Trophoblast cell (in vitro differentiated cells and primary cell): Measurements from ENCODE around the gene LOXL1.

Experiments
- DNase-seq, 2 donors: peaks; one replicate each; pipeline ENCODE4 v3.0.0-alpha.2; 2016
- H2AFZ ChIP-seq: 2 replicates; pipeline ENCODE4 v1.6.1; 2013; ENCODE audit warnings: low read length, moderate library complexity, mild to moderate bottlenecking; ENCODE audit not compliant: insufficient read depth, poor library complexity
- H2AK5ac ChIP-seq: 2 replicates; pipeline ENCODE4 v1.6.1; 2013; ENCODE audit warnings: mild to moderate bottlenecking, low read length
- H2BK120ac ChIP-seq: 2 replicates; pipeline ENCODE4 v1.6.1; 2013; ENCODE audit warnings: low read length, mild to moderate bottlenecking, moderate library complexity; ENCODE audit not compliant: insufficient read depth, poor library complexity
- H2BK12ac ChIP-seq: 2 replicates; pipeline ENCODE4 v1.6.1; 2013; ENCODE audit warnings: mild to moderate bottlenecking, low read length, moderate library complexity
- H2BK5ac ChIP-seq: 2 replicates; pipeline ENCODE4 v1.6.1; 2013; ENCODE audit warnings: low read length, low read depth, moderate library complexity, mild to moderate bottlenecking; ENCODE audit not compliant: poor library complexity
- H3K14ac ChIP-seq: 2 replicates; pipeline ENCODE4 v1.6.1; 2013; ENCODE audit warnings: mild to moderate bottlenecking, low read length
- H3K18ac ChIP-seq: 2 replicates; pipeline ENCODE4 v1.6.1; 2013; ENCODE audit warnings: mild to moderate bottlenecking, low read length
- H3K23ac ChIP-seq: 2 replicates; pipeline ENCODE4 v1.6.1; 2013; ENCODE audit warnings: low read length
- H3K27ac ChIP-seq: 2 replicates; pipeline ENCODE4 v1.5.1; 2013; ENCODE audit warnings: low read depth, mild to moderate bottlenecking, inconsistent platforms, low read length, moderate library complexity
- H3K27me3 ChIP-seq: 2 replicates; pipeline ENCODE4 v1.6.1; 2013; ENCODE audit warnings: inconsistent platforms, mild to moderate bottlenecking, low read length, moderate library complexity; ENCODE audit not compliant: insufficient read depth
- H3K36me3 ChIP-seq, 2 experiments: 1 replicate in 1 of 2; 2 replicates in 1 of 2; pipeline ENCODE4 v1.6.1; 2013; ENCODE audit warnings: low read length in 2 of 2, mild to moderate bottlenecking in 2 of 2, moderate library complexity in 1 of 2; ENCODE audit not compliant: insufficient read depth in 2 of 2, control insufficient read depth in 1 of 2
- H3K4ac ChIP-seq: 2 replicates; pipeline ENCODE4 v1.6.1; 2013; ENCODE audit warnings: low read depth, mild to moderate bottlenecking, low read length, moderate library complexity
- H3K4me1 ChIP-seq, 2 experiments: 1 replicate in 1 of 2; 2 replicates in 1 of 2; pipeline ENCODE4 v1.6.1; 2013; ENCODE audit warnings: low read length in 2 of 2, mild to moderate bottlenecking in 2 of 2, moderate library complexity in 1 of 2; ENCODE audit not compliant: insufficient read depth in 2 of 2, control insufficient read depth in 1 of 2
- H3K4me2 ChIP-seq: 2 replicates; pipeline ENCODE4 v1.6.1; 2013; ENCODE audit warnings: inconsistent platforms, mild to moderate bottlenecking, low read length, moderate library complexity
- H3K4me3 ChIP-seq: 2 replicates; pipeline ENCODE4 v1.5.1; 2013; ENCODE audit warnings: mild to moderate bottlenecking, low read depth, low read length, inconsistent platforms
- H3K79me1 ChIP-seq: one replicate; pipeline ENCODE4 v1.6.1; 2013; ENCODE audit warnings: low read length
- H3K79me2 ChIP-seq: 2 replicates; pipeline ENCODE4 v1.6.1; 2013; ENCODE audit warnings: low read length, mild to moderate bottlenecking; ENCODE audit not compliant: control insufficient read depth, insufficient read depth, poor library complexity
- H3K9ac ChIP-seq: 2 replicates; pipeline ENCODE4 v1.6.1; 2013; ENCODE audit warnings: mild to moderate bottlenecking, low read length
- H3K9me3 ChIP-seq: 2 replicates; pipeline ENCODE4 v1.6.1; 2013; ENCODE audit warnings: low read depth, mild to moderate bottlenecking, control low read depth, inconsistent platforms, low read length; ENCODE audit not compliant: insufficient read depth
- H4K12ac ChIP-seq: 2 replicates; pipeline ENCODE4 v1.6.1; 2013; ENCODE audit warnings: low read depth, mild to moderate bottlenecking, low read length, moderate library complexity
- H4K8ac ChIP-seq: 2 replicates; pipeline ENCODE4 v1.6.1; 2013; ENCODE audit warnings: low read depth, mild to moderate bottlenecking, low read length, moderate library complexity
- H4K91ac ChIP-seq: one replicate; pipeline ENCODE4 v1.6.1; 2013; ENCODE audit warnings: low read depth, mild to moderate bottlenecking, low read length, moderate library complexity
- WGBS: extraction: QIAGEN DNeasy Blood & Tissue Kit; methylation state at CpG from one replicate; pipeline ENCODE4 v1.1.7; 2013; ENCODE audit warnings: missing lambda C conversion rate; ENCODE audit not compliant: insufficient read length, insufficient coverage; ENCODE audit errors: extremely low coverage; 5-methylcytosine and 5-hydroxymethylcytosine counted together

Gene LOXL1

DNA sequence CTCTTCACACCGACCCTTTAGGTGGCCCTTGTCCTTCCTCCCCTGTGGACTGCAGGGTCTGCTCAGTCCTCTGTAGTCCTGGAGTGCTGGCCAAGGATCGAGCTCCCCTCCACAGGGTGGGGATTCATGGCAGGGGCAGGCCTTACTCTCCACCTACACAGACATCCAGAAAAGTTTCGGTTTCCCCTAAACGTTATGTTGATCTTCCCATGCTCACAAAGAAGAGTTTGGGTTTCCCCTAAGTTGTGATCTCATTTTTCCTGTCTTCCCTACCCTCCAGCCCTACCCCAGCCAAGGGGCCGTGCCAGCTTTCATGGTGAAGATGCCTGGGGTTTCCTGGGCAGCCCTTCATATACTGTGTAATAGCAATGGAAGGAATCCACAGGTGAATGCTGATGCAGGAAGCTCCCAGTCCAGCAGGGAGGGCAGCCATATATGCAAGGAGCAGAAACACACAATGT lies 55.5 kb downstream of the LOXL1 start:
- H4K12ac ChIP-seq = no peak overlapping the region
- no peaks in the 10 kb centered on the region for H3K79me1 ChIP-seq
- H3K23ac ChIP-seq = no peak overlapping the region
- H3K79me2 ChIP-seq = no peaks in the 10 kb centered on the region
- no peak overlapping the region for H3K4me3 ChIP-seq
- no peak overlapping the region for H2AK5ac ChIP-seq
- peak overlapping the region; percentile 35 for H2AFZ ChIP-seq
- H3K4ac ChIP-seq = no peak overlapping the region
- H3K4me2 ChIP-seq = no peak overlapping the region
- H2BK12ac ChIP-seq = no peak overlapping the region
- no peak overlapping the region for H3K18ac ChIP-seq
- DNase-seq = no peak
- peaks cover 0 to 4% of the 10 kb centered on the region in 2 experiments for H3K36me3 ChIP-seq
- no peaks in the 10 kb centered on the region for H3K4me1 ChIP-seq
- no peaks in the 10 kb centered on the region for H3K27me3 ChIP-seq
- H4K8ac ChIP-seq = no peak overlapping the region
- no peaks in the 10 kb centered on the region for H3K9me3 ChIP-seq
- H3K27ac ChIP-seq = no peak overlapping the region
- H2BK5ac ChIP-seq = no peak overlapping the region
- WGBS = no CpG with 5 or more reads among the region's 5 CpGs
- no peak overlapping the region for H3K9ac ChIP-seq
- H4K91ac ChIP-seq = no peak overlapping the region
- H3K14ac ChIP-seq = no peak overlapping the region
- no peak overlapping the region for H2BK120ac ChIP-seq

- Histone ChIP-seq H2AK5ac (no peak overlapping the region), H3K27me3 (no peaks in the 10 kb centered on the region), H3K14ac (no peak overlapping the region), H3K27ac (no peak overlapping the region), H4K8ac (no peak overlapping the region), H2BK120ac (no peak overlapping the region), H3K79me2 (no peaks in the 10 kb centered on the region), H3K9ac (no peak overlapping the region), H2BK5ac (no peak overlapping the region), H3K4me1 (no peaks in the 10 kb centered on the region), H3K18ac (no peak overlapping the region), H3K23ac (no peak overlapping the region), H3K9me3 (no peaks in the 10 kb centered on the region), H2AFZ (no peak overlapping the region), H3K4ac (no peak overlapping the region), H3K36me3 (peaks cover 0 to 4% of the 10 kb centered on the region in 2 experiments), H4K91ac (no peak overlapping the region), H3K79me1 (no peaks in the 10 kb centered on the region), H3K4me3 (no peak overlapping the region), H2BK12ac (no peak overlapping the region), H4K12ac (no peak overlapping the region), H3K4me2 (no peak overlapping the region)
- no CpG with 5 or more reads among the region's 8 CpGs for WGBS
- DNase-seq = no peak
These were observed 56.1 kb downstream of the LOXL1 start for GRCh38 chr15:73982222-73982962.

GRCh38 chr15:73983211-73983727 lies 57.0 kb downstream of the LOXL1 start:
- no peak overlapping the region for H2BK12ac ChIP-seq
- no peak overlapping the region for H3K4ac ChIP-seq
- H4K8ac ChIP-seq = no peak overlapping the region
- H4K12ac ChIP-seq = no peak overlapping the region
- H2AFZ ChIP-seq = peak overlapping the region; percentile 3
- no peak for DNase-seq
- H2AK5ac ChIP-seq = no peak overlapping the region
- H3K36me3 ChIP-seq = peaks cover 0 to 4% of the 10 kb centered on the region in 2 experiments
- no peaks in the 10 kb centered on the region for H3K79me2 ChIP-seq
- no peak overlapping the region for H3K4me2 ChIP-seq
- no peak overlapping the region for H3K18ac ChIP-seq
- H3K9me3 ChIP-seq = no peaks in the 10 kb centered on the region
- no peak overlapping the region for H2BK120ac ChIP-seq
- no peak overlapping the region for H3K27ac ChIP-seq
- H3K9ac ChIP-seq = no peak overlapping the region
- no peaks in the 10 kb centered on the region for H3K27me3 ChIP-seq
- no peak overlapping the region for H4K91ac ChIP-seq
- H3K4me1 ChIP-seq = no peaks in the 10 kb centered on the region
- no peaks in the 10 kb centered on the region for H3K79me1 ChIP-seq
- no peak overlapping the region for H2BK5ac ChIP-seq
- no CpG with 5 or more reads among the region's 10 CpGs for WGBS
- H3K14ac ChIP-seq = no peak overlapping the region
- H3K4me3 ChIP-seq = no peak overlapping the region
- no peak overlapping the region for H3K23ac ChIP-seq

GRCh38 chr15:73983773-73984172 lies 57.5 kb downstream of the LOXL1 start:
- H3K4me1 ChIP-seq = no peaks in the 10 kb centered on the region
- H3K79me1 ChIP-seq = no peaks in the 10 kb centered on the region
- no CpG with 5 or more reads among the region's 9 CpGs for WGBS
- no peak overlapping the region for H3K23ac ChIP-seq
- peaks cover 0 to 4% of the 10 kb centered on the region in 2 experiments for H3K36me3 ChIP-seq
- no peak overlapping the region for H3K14ac ChIP-seq
- no peak overlapping the region for H2AFZ ChIP-seq
- no peaks in the 10 kb centered on the region for H3K27me3 ChIP-seq
- no peak overlapping the region for H2BK5ac ChIP-seq
- H2BK120ac ChIP-seq = no peak overlapping the region
- no peaks in the 10 kb centered on the region for H3K79me2 ChIP-seq
- DNase-seq = no peak
- no peaks in the 10 kb centered on the region for H3K9me3 ChIP-seq
- H4K91ac ChIP-seq = no peak overlapping the region
- no peak overlapping the region for H2AK5ac ChIP-seq
- no peak overlapping the region for H3K9ac ChIP-seq
- H4K8ac ChIP-seq = no peak overlapping the region
- H3K18ac ChIP-seq = no peak overlapping the region
- H3K4me3 ChIP-seq = no peak overlapping the region
- H4K12ac ChIP-seq = no peak overlapping the region
- no peak overlapping the region for H3K27ac ChIP-seq
- no peak overlapping the region for H3K4me2 ChIP-seq
- H2BK12ac ChIP-seq = no peak overlapping the region
- H3K4ac ChIP-seq = no peak overlapping the region
